ENCODE data around the gene GXYLT1.
"Not testable (repeated sequence)": the region's sequence is repeated elsewhere in the genome, so short reads cannot be mapped to it uniquely, and the experiment has no call there.

The GXYLT1 gene

GRCh38 chr12:42190376-42190775 is 45.7 kb upstream of the GXYLT1 start:
- no peak overlapping the region for H3K4me2 ChIP-seq (ENCODE audit: low read length)
- H2AFZ ChIP-seq (ENCODE audit: low read depth, low read length): no peak overlapping the region
- peaks cover 6% of the 10 kb centered on the region; the same call in 1 of the 2 replicates for H4K20me1 ChIP-seq (ENCODE audit: insufficient read depth, low read length)
- H3K4me1 ChIP-seq (ENCODE audit: low read length): peaks cover 33% of the 10 kb centered on the region
- no peaks in the 10 kb centered on the region for H3K27me3 ChIP-seq (ENCODE audit: low read depth, low read length)
- peaks cover 3% of the 10 kb centered on the region for H3K36me3 ChIP-seq (replicated peaks; ENCODE audit: low read depth, low read length)
- no peaks in the 10 kb centered on the region for H3K9me3 ChIP-seq (ENCODE audit: insufficient read depth, low read length)
- TF ChIP-seq EZH2phosphoT487 (IDR thresholded peaks at IDR 0.05; ENCODE audit: low read depth) (no peak), CTCF (IDR thresholded peaks at IDR 0.05; ENCODE audit: low read depth, low read length) (no peak)
- no peak overlapping the region for H3K4me3 ChIP-seq (ENCODE audit: low read length)
- peaks cover 12% of the 10 kb centered on the region; the same call in 1 of the 2 replicates for H3K79me2 ChIP-seq (ENCODE audit: low read length)
- H3K9ac ChIP-seq (ENCODE audit: low read length): no peak overlapping the region
- no peak overlapping the region for H3K27ac ChIP-seq (ENCODE audit: low read length)

GRCh38 chr12:42188275-42188674 is 43.6 kb upstream of the GXYLT1 start:
- H3K36me3 ChIP-seq (replicated peaks; ENCODE audit: low read depth, low read length); H3K4me3 ChIP-seq (ENCODE audit: low read length); H2AFZ ChIP-seq (ENCODE audit: low read depth, low read length); H3K79me2 ChIP-seq (ENCODE audit: low read length); H3K9ac ChIP-seq (ENCODE audit: low read length); H4K20me1 ChIP-seq (ENCODE audit: insufficient read depth, low read length); H3K4me2 ChIP-seq (ENCODE audit: low read length); H3K27me3 ChIP-seq (ENCODE audit: low read depth, low read length); H3K27ac ChIP-seq (ENCODE audit: low read length); H3K9me3 ChIP-seq (ENCODE audit: insufficient read depth, low read length): not testable (repeated sequence)
- H3K4me1 ChIP-seq (ENCODE audit: low read length): peaks cover 25% of the 10 kb centered on the region

- H3K4me2 ChIP-seq (ENCODE audit: low read length): no peak overlapping the region
- peaks cover 6% of the 10 kb centered on the region for H3K36me3 ChIP-seq (replicated peaks; ENCODE audit: low read depth, low read length)
- peaks cover 10% of the 10 kb centered on the region; the same call in 1 of the 2 replicates for H3K79me2 ChIP-seq (ENCODE audit: low read length)
- TF ChIP-seq EZH2phosphoT487 (IDR thresholded peaks at IDR 0.05; ENCODE audit: low read depth): no peak
- TF ChIP-seq CTCF (IDR thresholded peaks at IDR 0.05; ENCODE audit: low read depth, low read length): no peak
- H3K27ac ChIP-seq (ENCODE audit: low read length): no peak overlapping the region
- no peaks in the 10 kb centered on the region for H4K20me1 ChIP-seq (ENCODE audit: insufficient read depth, low read length)
- H3K4me3 ChIP-seq (ENCODE audit: low read length): no peak overlapping the region
- H3K4me1 ChIP-seq (ENCODE audit: low read length): peaks cover 25% of the 10 kb centered on the region
- no peaks in the 10 kb centered on the region for H3K27me3 ChIP-seq (ENCODE audit: low read depth, low read length)
- H2AFZ ChIP-seq (ENCODE audit: low read depth, low read length): no peak overlapping the region
- H3K9ac ChIP-seq (ENCODE audit: low read length): no peak overlapping the region
- no peaks in the 10 kb centered on the region for H3K9me3 ChIP-seq (ENCODE audit: insufficient read depth, low read length)
Observed at GRCh38 chr12:42187799-42188198, 43.1 kb upstream of the GXYLT1 start.

- TF ChIP-seq CTCF (IDR thresholded peaks at IDR 0.05; ENCODE audit: low read depth, low read length) (no peak), EZH2phosphoT487 (IDR thresholded peaks at IDR 0.05; ENCODE audit: low read depth) (no peak)
- Histone ChIP-seq H3K27ac (ENCODE audit: low read length) (peak overlapping the region; percentile 38), H3K4me1 (ENCODE audit: low read length) (peaks cover 25% of the 10 kb centered on the region)
Observed at GRCh38 chr12:42186793-42187192, 42.1 kb upstream of the GXYLT1 start.

GRCh38 chr12:42182394-42182793 is 37.7 kb upstream of the GXYLT1 start:
- Histone ChIP-seq H3K27me3 (ENCODE audit: low read depth, low read length) (no peaks in the 10 kb centered on the region), H2AFZ (ENCODE audit: low read depth, low read length) (no peak overlapping the region), H3K4me2 (ENCODE audit: low read length) (no peak overlapping the region), H3K4me3 (ENCODE audit: low read length) (no peak overlapping the region), H3K9ac (ENCODE audit: low read length) (no peak overlapping the region), H3K36me3 (replicated peaks; ENCODE audit: low read depth, low read length) (peaks cover 9% of the 10 kb centered on the region), H3K9me3 (ENCODE audit: insufficient read depth, low read length) (no peaks in the 10 kb centered on the region), H4K20me1 (ENCODE audit: insufficient read depth, low read length) (no peaks in the 10 kb centered on the region), H3K79me2 (ENCODE audit: low read length) (peaks cover 12% of the 10 kb centered on the region; the same call in 1 of the 2 replicates), H3K4me1 (ENCODE audit: low read length) (peaks cover 10% of the 10 kb centered on the region), H3K27ac (ENCODE audit: low read length) (no peak overlapping the region)
- no peak for TF ChIP-seq CTCF (IDR thresholded peaks at IDR 0.05; ENCODE audit: low read depth, low read length)
- no peak for TF ChIP-seq EZH2phosphoT487 (IDR thresholded peaks at IDR 0.05; ENCODE audit: low read depth)

More at GRCh38 chr12:42186793-42187192, 42.1 kb upstream of the GXYLT1 start:
- H3K4me3 ChIP-seq (ENCODE audit: low read length): peak overlapping the region; percentile 51
- no peaks in the 10 kb centered on the region for H3K27me3 ChIP-seq (ENCODE audit: low read depth, low read length)
- peak overlapping the region; percentile 85 for H3K4me2 ChIP-seq (ENCODE audit: low read length)
- H3K79me2 ChIP-seq (ENCODE audit: low read length): peaks cover 10% of the 10 kb centered on the region; the same call in 1 of the 2 replicates
- H3K36me3 ChIP-seq (replicated peaks; ENCODE audit: low read depth, low read length): peaks cover 10% of the 10 kb centered on the region
- H3K9ac ChIP-seq (ENCODE audit: low read length): no peak overlapping the region
- H2AFZ ChIP-seq (ENCODE audit: low read depth, low read length): no peak overlapping the region
- no peaks in the 10 kb centered on the region for H3K9me3 ChIP-seq (ENCODE audit: insufficient read depth, low read length)
- H4K20me1 ChIP-seq (ENCODE audit: insufficient read depth, low read length): no peaks in the 10 kb centered on the region

Measured in OCI-LY3 (cell line).